GM13976 (cell line): Measurements from ENCODE around the gene TCIRG1.
A peak's percentile ranks its signal among the peaks of the same experiment; 100 is the strongest.

Experiments
- DNase-seq: peaks from one replicate; pipeline ENCODE4 v3.0.0; 2012; ENCODE audit warnings: low spot score
- in situ Hi-C: fragments of 300-500 bp; cut with MboI; formaldehyde crosslinking; loops from one replicate; pipeline ENCODE4 v1.12.0; 2022; ENCODE audit warnings: low sequenced_read_pairs, mixed read lengths, inconsistent platforms; ENCODE audit not compliant: unreplicated experiment
- TF ChIP-seq, protein P1 (sequence below): IDR thresholded peaks from 2 replicates; pipeline ENCODE4 v1.5.1; 2012; ENCODE audit warnings: borderline replicate concordance, mild to moderate bottlenecking; ENCODE audit not compliant: insufficient read depth; ENCODE audit errors: extremely low read depth, missing control alignments, control extremely low read depth

TCIRG1 gene

DNA sequence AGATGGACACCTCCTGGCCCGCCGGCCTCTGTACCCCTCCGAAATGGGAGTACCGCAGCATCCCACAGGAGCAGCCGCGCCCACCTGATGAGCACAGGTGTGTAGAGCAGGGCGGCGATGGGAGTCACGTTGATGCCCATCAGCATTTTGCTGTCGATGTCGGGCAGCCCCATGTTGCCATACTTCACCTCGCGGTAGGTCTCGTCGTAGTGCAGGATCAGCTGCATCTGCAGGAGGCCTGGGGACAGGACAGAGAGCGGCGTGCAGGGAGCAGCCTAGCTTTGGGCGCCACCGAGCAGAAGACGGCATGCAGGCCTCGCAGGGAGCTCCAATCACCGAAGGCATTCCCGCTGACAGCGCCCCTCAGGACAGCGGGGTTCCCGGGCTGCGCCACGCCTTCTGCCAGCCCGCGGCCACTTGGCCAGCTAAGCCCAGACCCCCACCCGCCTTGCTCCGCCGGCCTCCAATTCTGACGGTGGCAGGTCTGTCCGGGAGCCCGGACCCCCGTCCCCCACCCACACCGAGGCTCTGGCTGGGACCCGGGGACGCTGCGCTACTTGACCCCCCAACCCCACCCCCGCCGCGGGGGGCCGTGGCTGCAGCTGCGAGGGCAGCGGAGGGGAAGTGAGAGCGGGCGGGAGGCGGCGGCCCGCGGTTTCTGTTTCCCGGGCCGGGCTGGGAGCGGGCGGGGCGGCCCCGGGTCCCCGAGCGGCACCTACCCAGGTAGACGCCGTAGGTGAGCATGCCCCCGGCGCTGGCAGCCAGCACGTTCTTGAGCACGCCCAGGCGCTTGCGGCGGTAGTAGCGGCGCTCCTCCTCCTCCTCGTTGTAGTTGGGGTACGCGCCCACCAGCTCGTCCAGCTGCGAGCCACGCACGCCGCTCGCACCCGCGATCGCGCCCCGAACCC lies 35.6 kb upstream of the TCIRG1 start:
- in situ Hi-C loops = no loop called here
- TF ChIP-seq, protein P1, sequence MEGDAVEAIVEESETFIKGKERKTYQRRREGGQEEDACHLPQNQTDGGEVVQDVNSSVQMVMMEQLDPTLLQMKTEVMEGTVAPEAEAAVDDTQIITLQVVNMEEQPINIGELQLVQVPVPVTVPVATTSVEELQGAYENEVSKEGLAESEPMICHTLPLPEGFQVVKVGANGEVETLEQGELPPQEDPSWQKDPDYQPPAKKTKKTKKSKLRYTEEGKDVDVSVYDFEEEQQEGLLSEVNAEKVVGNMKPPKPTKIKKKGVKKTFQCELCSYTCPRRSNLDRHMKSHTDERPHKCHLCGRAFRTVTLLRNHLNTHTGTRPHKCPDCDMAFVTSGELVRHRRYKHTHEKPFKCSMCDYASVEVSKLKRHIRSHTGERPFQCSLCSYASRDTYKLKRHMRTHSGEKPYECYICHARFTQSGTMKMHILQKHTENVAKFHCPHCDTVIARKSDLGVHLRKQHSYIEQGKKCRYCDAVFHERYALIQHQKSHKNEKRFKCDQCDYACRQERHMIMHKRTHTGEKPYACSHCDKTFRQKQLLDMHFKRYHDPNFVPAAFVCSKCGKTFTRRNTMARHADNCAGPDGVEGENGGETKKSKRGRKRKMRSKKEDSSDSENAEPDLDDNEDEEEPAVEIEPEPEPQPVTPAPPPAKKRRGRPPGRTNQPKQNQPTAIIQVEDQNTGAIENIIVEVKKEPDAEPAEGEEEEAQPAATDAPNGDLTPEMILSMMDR = no peak
- peak; percentile 74 for DNase-seq

DNA sequence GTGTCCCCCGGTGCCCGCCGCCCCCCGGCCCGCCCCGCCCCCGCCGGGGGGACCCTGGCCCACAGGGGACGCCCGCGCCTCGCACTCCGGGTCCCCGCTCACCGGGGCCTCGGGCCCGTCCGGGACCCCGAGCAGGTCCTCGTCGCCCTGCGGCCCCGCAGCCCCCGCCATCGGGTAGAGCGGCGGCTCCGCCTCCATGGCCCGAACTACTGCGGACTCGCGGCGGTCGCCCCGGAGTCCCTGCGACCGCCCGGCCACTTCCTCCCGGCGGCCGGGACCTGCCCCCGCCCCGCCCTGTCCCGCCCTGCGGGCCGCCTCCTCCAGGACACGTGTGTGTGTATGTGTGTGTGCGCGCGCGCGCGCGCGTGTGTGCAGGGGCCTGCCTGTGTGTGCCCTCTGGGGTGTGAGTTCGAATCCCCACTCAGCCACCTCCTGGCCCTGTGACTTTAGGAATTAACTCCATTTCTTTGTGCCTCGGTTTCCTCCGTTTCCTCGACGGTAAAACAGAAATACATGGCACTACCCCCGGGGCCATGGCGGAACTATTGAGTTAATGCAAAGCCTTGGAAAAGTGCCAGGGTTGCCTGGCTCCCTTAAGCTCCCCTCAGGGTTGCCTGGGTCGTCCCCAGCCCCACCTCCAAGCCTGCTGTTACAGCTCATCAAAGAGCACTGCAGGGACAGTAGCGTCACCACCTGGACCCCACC lies 34.8 kb upstream of the TCIRG1 start, which contains the start of gene UNC93B1:
TSS of gene UNC93B1 (minus strand) at position 252 of the 705 bp plus-strand sequence. CDS start at position 198, 54 bp downstream.
- TF ChIP-seq, protein P1 = no peak
- peak; percentile 96 for DNase-seq
- in situ Hi-C loops = no loop called here

DNA sequence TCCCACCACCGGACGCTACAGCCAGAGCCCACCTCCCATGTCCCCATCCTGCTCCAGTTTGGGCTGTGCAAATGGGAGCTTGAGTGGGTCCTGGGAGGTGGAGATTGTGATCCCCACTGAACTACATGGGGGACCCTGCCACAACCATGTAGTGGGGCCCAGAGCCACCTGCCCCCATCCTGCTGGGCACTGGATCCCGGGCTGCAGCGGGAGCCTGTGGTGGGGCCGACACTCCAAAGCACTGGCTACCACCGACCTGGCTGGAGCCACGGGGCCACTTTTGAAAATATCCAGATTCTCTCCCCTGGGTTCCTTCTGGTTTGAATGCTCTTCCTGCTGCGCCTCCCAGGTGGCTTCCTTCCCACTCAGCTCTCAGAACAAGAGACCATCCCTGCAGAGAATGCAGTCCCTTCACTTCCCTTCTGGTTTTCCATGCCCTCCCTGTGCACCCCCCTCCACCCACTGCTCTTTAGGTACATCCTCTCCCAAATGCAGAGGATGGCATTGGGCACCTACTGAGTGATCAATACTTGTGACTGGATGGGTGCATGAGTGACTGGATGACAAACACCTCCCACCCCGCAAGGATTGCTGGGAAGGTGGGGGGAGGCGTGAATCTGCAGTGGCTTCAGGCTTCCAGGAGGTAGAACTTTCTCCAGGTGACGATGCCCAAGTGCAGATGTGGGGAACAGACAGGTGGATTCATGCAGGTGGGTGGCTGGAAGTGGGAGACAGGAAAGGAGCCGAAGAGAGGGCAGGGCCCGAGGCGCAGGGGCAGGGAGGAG lies 34.1 kb upstream of the TCIRG1 start:
- in situ Hi-C loops = no loop called here
- DNase-seq = no peak
- TF ChIP-seq, protein P1 = no peak

DNA sequence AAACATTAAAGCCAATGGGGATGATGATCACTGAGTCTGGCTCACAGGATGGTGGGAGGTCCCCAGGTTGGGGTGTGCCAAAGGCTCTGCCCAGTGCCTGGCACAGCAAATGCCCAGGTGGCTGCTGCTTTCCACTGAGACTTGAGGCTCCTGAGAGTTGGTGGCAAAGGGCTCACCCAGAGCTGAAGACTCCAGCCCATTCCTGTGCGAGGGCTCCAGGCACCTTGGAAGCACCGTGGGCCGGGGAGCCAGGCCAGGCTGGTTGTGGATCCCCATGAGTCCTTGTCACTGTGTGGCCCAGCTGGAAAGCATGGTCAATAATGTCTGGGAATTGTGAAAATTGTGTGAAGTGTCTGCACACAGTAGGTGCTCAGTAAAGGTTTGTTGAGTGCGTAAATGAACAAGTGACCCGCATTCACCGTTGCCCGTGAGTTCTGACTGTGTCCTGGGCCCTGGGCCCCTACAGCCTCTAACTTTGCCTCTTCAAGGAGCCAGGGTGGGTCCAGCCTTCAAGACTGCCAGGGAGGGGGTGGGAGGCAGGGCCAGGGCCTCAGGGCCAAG lies 32.1 kb upstream of the TCIRG1 start:
- no peak for DNase-seq
- in situ Hi-C loops = no loop called here
- TF ChIP-seq, protein P1 = no peak

DNA sequence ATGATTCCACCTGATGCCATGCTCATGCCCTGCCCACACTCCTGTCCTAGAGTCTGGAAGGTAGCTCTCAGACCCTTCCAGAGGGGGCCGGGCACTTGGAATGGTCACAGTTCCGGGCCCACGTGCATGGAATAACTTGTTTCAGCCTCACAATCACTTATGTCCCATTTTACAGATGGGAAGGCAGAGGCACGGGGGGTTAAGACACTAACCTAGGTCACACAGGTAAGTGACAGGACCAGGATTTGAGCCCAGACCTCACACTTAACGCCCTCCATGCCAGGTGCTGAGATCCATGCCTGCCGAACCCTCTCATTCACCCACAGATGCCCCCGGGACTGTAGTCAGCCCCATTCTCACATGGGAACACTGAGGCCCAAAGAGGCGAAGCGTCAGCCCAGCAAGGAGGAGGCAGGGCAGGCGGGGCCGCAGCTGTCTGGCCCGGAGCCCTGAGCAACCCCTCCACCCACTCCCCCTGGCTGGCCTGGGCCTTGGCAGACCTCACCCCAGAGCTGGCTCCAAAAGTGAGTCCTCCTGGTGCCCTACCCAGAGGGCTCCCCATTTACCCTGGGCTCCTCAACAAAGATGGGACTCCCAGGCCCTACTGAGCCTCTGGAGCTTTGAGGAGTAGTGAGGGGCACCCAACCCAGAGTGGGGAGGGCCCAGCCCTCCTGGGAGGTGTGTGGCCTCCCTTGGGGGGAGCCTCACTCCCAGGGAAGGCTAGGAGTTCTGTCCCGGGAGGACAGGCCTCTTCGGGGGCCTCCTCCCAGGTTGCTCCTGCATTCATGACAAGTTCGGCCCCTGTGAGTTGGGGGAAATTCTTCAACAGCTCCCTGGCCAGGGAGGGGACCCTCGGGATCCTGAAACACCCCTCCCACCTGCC lies 31.1 kb upstream of the TCIRG1 start:
- TF ChIP-seq, protein P1 = no peak
- in situ Hi-C loops = no loop called here
- no peak for DNase-seq
